B cell (primary cell): ENCODE results near the gene SEMA3F. TPM values are rescaled to one million over a fixed set of nuclear protein-coding genes. Genes with fewer than 3 reads are reported as not detected.

Experiments
- ATAC-seq: fragments of 200-7000 bp; cut with Tn5 transposase; one replicate; pipeline ENCODE4 v1.10.0; 2021; ENCODE audit warnings: low read depth, mild to moderate bottlenecking, moderate number of reproducible peaks, moderate library complexity
- CTCF ChIA-PET: fragments of 350-600 bp; sonication (Branson Sonifier 250); formaldehyde crosslinking; loops from one replicate; lab custom pipeline; 2021; ENCODE audit warnings: antibody characterized with exemption, inconsistent platforms; lab: Charles Lee
- POLR2A ChIA-PET: fragments of 350-600 bp; sonication (Branson Sonifier 250); formaldehyde crosslinking; loops from one replicate; lab custom pipeline; 2021; ENCODE audit warnings: antibody characterized with exemption; lab: Charles Lee
- DNase-seq: peaks from one replicate; pipeline ENCODE4 v3.0.0; 2013
- H2AFZ ChIP-seq: 2 replicates; pipeline ENCODE4 v1.6.1; 2012; ENCODE audit warnings: mild to moderate bottlenecking, low read depth, low read length; ENCODE audit not compliant: insufficient read depth, poor library complexity, severe bottlenecking
- H3K27ac ChIP-seq, 2 donors: 1 replicate in 1 of 2; 2 replicates in 1 of 2; pipeline ENCODE4 v1.5.1; 2012 to 2013; ENCODE audit warnings: low read length in 2 of 2, mild to moderate bottlenecking in 2 of 2, moderate library complexity in 1 of 2
- H3K27me3 ChIP-seq, 4 experiments: fragments of 200-600 bp in 1 of 4; sonication (generic) in 1 of 4; replicated peaks in 1 of 4; 1 replicate in 2 of 4; 2 replicates in 2 of 4; pipeline versions ENCODE4 v1.6.1 to v1.7.0; 2013 to 2016; ENCODE audit warnings: low read length in 3 of 4, mild to moderate bottlenecking in 2 of 4, mixed read lengths in 1 of 4, moderate library complexity in 1 of 4; ENCODE audit not compliant: insufficient read depth in 4 of 4, control insufficient read depth in 3 of 4; ENCODE audit errors: control extremely low read depth in 1 of 4
- H3K36me3 ChIP-seq, 2 experiments: replicated peaks in 1 of 2; 1 replicate in 1 of 2; 2 replicates in 1 of 2; pipeline versions ENCODE4 v1.6.1 to v1.7.1; 2013; ENCODE audit warnings: low read length in 1 of 2; ENCODE audit not compliant: insufficient read depth in 2 of 2, control insufficient read depth in 1 of 2; ENCODE audit errors: control extremely low read depth in 1 of 2, extremely low read depth in 1 of 2
- H3K4me1 ChIP-seq, 2 donors: fragments of 200-600 bp in 1 of 2; sonication (generic) in 1 of 2; 1 replicate in 1 of 2; 2 replicates in 1 of 2; pipeline versions ENCODE4 v1.5.1 to v1.6.1; 2013 to 2017; ENCODE audit warnings: low read length in 2 of 2; ENCODE audit not compliant: control insufficient read depth in 2 of 2, insufficient read depth in 2 of 2
- H3K4me2 ChIP-seq: replicated peaks from 2 replicates; pipeline ENCODE3; 2012; ENCODE audit warnings: mild to moderate bottlenecking, low read depth, low read length; ENCODE audit not compliant: poor library complexity, severe bottlenecking
- H3K4me3 ChIP-seq, 5 experiments: fragments of 200-600 bp in 1 of 5; sonication (generic) in 1 of 5; 1 replicate in 3 of 5; 2 replicates in 2 of 5; pipeline versions ENCODE4 v1.5.1 to v1.7.0; 2011 to 2016; ENCODE audit warnings: low read length in 4 of 5, mild to moderate bottlenecking in 4 of 5, low read depth in 2 of 5, control low read depth in 1 of 5, moderate library complexity in 1 of 5; ENCODE audit not compliant: insufficient read depth in 1 of 5; ENCODE audit errors: control extremely low read depth in 1 of 5, extremely low read depth in 1 of 5
- H3K79me2 ChIP-seq: fragments of 200-600 bp; sonication (generic); one replicate; pipeline ENCODE4 v1.6.0; 2016; ENCODE audit warnings: low read length; ENCODE audit not compliant: control insufficient read depth, insufficient read depth
- H3K9ac ChIP-seq: fragments of 200-600 bp; sonication (generic); 2 replicates; pipeline ENCODE4 v1.6.1; 2017; ENCODE audit warnings: mild to moderate bottlenecking, low read length, moderate library complexity
- H3K9me3 ChIP-seq, 3 donors: one replicate each; pipeline versions ENCODE4 v1.6.1 to v1.7.1; 2013; ENCODE audit warnings: low read length in 2 of 3; ENCODE audit not compliant: control insufficient read depth in 2 of 3, insufficient read depth in 1 of 3; ENCODE audit errors: control extremely low read depth in 1 of 3
- H4K20me1 ChIP-seq: 2 replicates; pipeline ENCODE4 v1.6.0; 2012; ENCODE audit warnings: mild to moderate bottlenecking, low read length; ENCODE audit not compliant: insufficient read depth, control insufficient read depth, poor library complexity, severe bottlenecking
- H3K27ac Mint-ChIP-seq: one replicate; pipeline ENCODE4 v1.8.0; 2021; ENCODE audit warnings: mixed read lengths
- H3K27me3 Mint-ChIP-seq: one replicate; pipeline ENCODE4 v1.8.0; 2021; ENCODE audit warnings: mixed read lengths
- H3K4me1 Mint-ChIP-seq: one replicate; pipeline ENCODE4 v1.8.0; 2021; ENCODE audit warnings: mixed read lengths
- H3K4me3 Mint-ChIP-seq: one replicate; pipeline ENCODE4 v1.8.0; 2021; ENCODE audit warnings: mixed read lengths
- H3K9me3 Mint-ChIP-seq: one replicate; pipeline ENCODE4 v1.8.0; 2022; ENCODE audit warnings: mixed read lengths; ENCODE audit not compliant: insufficient read depth
- CTCF ChIP-seq: fragments of 200-600 bp; IDR thresholded peaks from one replicate; pipeline ENCODE4 v1.8.0; 2022; ENCODE audit warnings: antibody characterized with exemption, mild to moderate bottlenecking
- EZH2 ChIP-seq: IDR thresholded peaks from 2 replicates; pipeline ENCODE4 v1.6.1; 2012; ENCODE audit warnings: borderline replicate concordance, low read depth, mild to moderate bottlenecking, moderate library complexity, low read length; ENCODE audit not compliant: insufficient read depth, poor library complexity, severe bottlenecking
- WGBS: methylation state at CpG from one replicate; pipeline ENCODE4 v1.1.5; 2013; ENCODE audit warnings: missing lambda C conversion rate; ENCODE audit not compliant: insufficient coverage; 5-methylcytosine and 5-hydroxymethylcytosine counted together
- intact Hi-C: fragments of 100-400 bp; cut with micrococcal nuclease; formaldehyde crosslinking; loops from one replicate; pipeline ENCODE4 v1.10.0; 2022
- polyA plus RNA-seq: library from polyadenylated mRNA; depleted of rRNA; stranded (reverse); fragments of >200 nt; gene quantifications from 2 replicates; pipeline ENCODE4 v1.2.3, GENCODE V29; 2012
- total RNA-seq, 2 donors: library from RNA; stranded (reverse); fragments of 120-200 nt in 1 of 2; gene quantifications; 1 replicate in 1 of 2; 2 replicates in 1 of 2; pipeline versions ENCODE4 v1.2.3 to v1.2.4, GENCODE V29; 2013 to 2022

SEMA3F gene
- total and polyA plus RNA-seq, 2 donors (not counting 1 experiment from before 2014, with no cell fraction given): 0.27 TPM; not detected in 1

DNA sequence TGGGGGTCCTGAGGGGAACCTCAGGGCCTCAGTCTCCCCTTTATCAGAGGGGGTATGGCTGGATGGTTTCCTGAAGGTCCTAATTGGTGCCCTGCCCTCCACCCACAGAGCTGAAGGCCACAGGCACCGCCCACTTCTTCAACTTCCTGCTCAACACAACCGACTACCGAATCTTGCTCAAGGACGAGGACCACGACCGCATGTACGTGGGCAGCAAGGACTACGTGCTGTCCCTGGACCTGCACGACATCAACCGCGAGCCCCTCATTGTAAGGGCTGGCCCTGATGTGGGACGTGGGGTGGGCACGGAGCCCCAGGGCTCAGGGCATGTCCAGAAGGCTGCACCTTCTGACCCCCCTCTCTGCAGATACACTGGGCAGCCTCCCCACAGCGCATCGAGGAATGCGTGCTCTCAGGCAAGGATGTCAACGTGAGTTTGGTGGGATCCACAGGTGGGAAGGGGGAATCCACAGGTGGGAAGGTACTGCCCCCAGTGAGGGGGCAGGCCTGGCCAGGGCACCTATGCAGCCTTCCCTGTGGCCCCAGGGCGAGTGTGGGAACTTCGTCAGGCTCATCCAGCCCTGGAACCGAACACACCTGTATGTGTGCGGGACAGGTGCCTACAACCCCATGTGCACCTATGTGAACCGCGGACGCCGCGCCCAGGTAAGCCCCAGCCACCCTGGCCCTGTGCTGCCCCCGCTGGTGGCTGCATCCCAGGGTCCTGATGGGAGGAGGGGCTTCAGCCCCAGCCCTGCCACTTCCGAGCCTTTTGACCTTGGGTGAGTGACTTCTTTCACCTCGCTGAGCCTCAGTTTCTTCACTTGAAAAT lies 18.8 kb downstream of the SEMA3F start:
- Mint-ChIP-seq H3K4me1 (peaks cover 2% of the 10 kb centered on the region), H3K27me3 (no peaks in the 10 kb centered on the region), H3K4me3 (no peak overlapping the region), H3K27ac (no peak overlapping the region), H3K9me3 (no peaks in the 10 kb centered on the region)
- TF ChIP-seq CTCF (no peak), EZH2 (no peak)
- intact Hi-C loops: no loop called here
- no peaks in the 10 kb centered on the region for H3K27me3 ChIP-seq
- H4K20me1 ChIP-seq: no peaks in the 10 kb centered on the region
- ChIA-PET POLR2A (no interaction called here), CTCF (interaction anchor here (1.2 kb wide), 1 partner anchor 100 kb away, joined by 4 read pairs; no protein-coding TSS in a partner anchor)
- H3K4me2 ChIP-seq: no peak overlapping the region
- H3K9me3 ChIP-seq: no peaks in the 10 kb centered on the region
- 84% methylated on average over 29 of the region's 29 CpGs for WGBS
- no peak for DNase-seq
- ATAC-seq: no peak
- no peak overlapping the region for H3K27ac ChIP-seq
- H3K4me3 ChIP-seq: no peak overlapping the region
- peak overlapping the region; percentile 44 for H2AFZ ChIP-seq
- no peaks in the 10 kb centered on the region for H3K79me2 ChIP-seq
- no peaks in the 10 kb centered on the region for H3K4me1 ChIP-seq
- H3K9ac ChIP-seq: no peak overlapping the region
- H3K36me3 ChIP-seq: no peaks in the 10 kb centered on the region

- no peak overlapping the region for H2AFZ ChIP-seq
- no peak overlapping the region for H3K27ac ChIP-seq
- H3K27me3 ChIP-seq: no peaks in the 10 kb centered on the region
- DNase-seq (no peak), ATAC-seq (no peak)
- 100% methylated on average over 2 of the region's 7 CpGs for WGBS
- no peak overlapping the region for H3K4me3 ChIP-seq
- Mint-ChIP-seq H3K4me1 (peaks cover 2% of the 10 kb centered on the region), H3K27me3 (no peaks in the 10 kb centered on the region), H3K27ac (no peak overlapping the region), H3K4me3 (no peak overlapping the region), H3K9me3 (no peaks in the 10 kb centered on the region)
- ChIA-PET POLR2A (no interaction called here), CTCF (no interaction called here)
- TF ChIP-seq EZH2: no peak
- no peak overlapping the region for H3K9ac ChIP-seq
- intact Hi-C loops: no loop called here
- no peaks in the 10 kb centered on the region for H3K9me3 ChIP-seq
- no peak overlapping the region for H3K4me2 ChIP-seq
- no peaks in the 10 kb centered on the region for H3K4me1 ChIP-seq
- H4K20me1 ChIP-seq: no peaks in the 10 kb centered on the region
- H3K36me3 ChIP-seq: no peaks in the 10 kb centered on the region
- no peaks in the 10 kb centered on the region for H3K79me2 ChIP-seq
Measured at GRCh38 chr3:50174517-50174895, 19.4 kb downstream of the SEMA3F start.
